Naive thymus-derived CD8-positive, alpha-beta T cell (primary cell): ENCODE measurements around the gene MYPN. TPM values are rescaled to one million over a fixed set of nuclear protein-coding genes. Genes with fewer than 3 reads are reported as not detected.
"Not testable (repeated sequence)": the region's sequence is repeated elsewhere in the genome, so short reads cannot be mapped to it uniquely, and the experiment has no call there.

ENCODE experiments used
- ATAC-seq, 2 donors: fragments of 150-1000 bp; cut with Tn5 transposase in 1 of 2; sonication (Bioruptor Pico), chemical (Tn5 transposase) in 1 of 2; 1 replicate in 1 of 2; 2 replicates in 1 of 2; pipeline ENCODE4 v1.10.0; 2021; ENCODE audit warnings: mild to moderate bottlenecking in 2 of 2, moderate library complexity in 2 of 2
- POLR2A ChIA-PET: fragments of 350-600 bp; sonication (Branson Sonifier 250); formaldehyde crosslinking; loops from one replicate; lab custom pipeline; 2021; ENCODE audit warnings: antibody characterized with exemption; lab: Charles Lee
- DNase-seq, 10 donors: peaks; one replicate each; pipeline versions ENCODE4 v3.0.0 to v3.0.0-alpha.2; 2020 to 2022
- H3K27ac Mint-ChIP-seq, 10 donors: one replicate each; pipeline ENCODE4 v1.8.0; 2020 to 2022; ENCODE audit warnings: mild to moderate bottlenecking in 10 of 10, mixed read lengths in 10 of 10, moderate library complexity in 4 of 10, inconsistent platforms in 1 of 10
- H3K27me3 Mint-ChIP-seq, 5 donors: one replicate each; pipeline ENCODE4 v1.8.0; 2021 to 2022; ENCODE audit warnings: mixed read lengths in 5 of 5
- H3K36me3 Mint-ChIP-seq, 3 donors: one replicate each; pipeline ENCODE4 v1.8.0; 2020 to 2022; ENCODE audit warnings: mixed read lengths in 3 of 3, mild to moderate bottlenecking in 2 of 3, inconsistent platforms in 1 of 3
- H3K4me1 Mint-ChIP-seq, 4 donors: one replicate each; pipeline ENCODE4 v1.8.0; 2021 to 2022; ENCODE audit warnings: mixed read lengths in 4 of 4
- H3K4me3 Mint-ChIP-seq, 10 donors: one replicate each; pipeline ENCODE4 v1.8.0; 2020 to 2022; ENCODE audit warnings: mild to moderate bottlenecking in 10 of 10, mixed read lengths in 10 of 10, moderate library complexity in 6 of 10, inconsistent platforms in 1 of 10
- H3K9me3 Mint-ChIP-seq, 9 donors: one replicate each; pipeline ENCODE4 v1.8.0; 2020 to 2022; ENCODE audit warnings: mixed read lengths in 9 of 9, mild to moderate bottlenecking in 3 of 9, inconsistent platforms in 1 of 9, moderate library complexity in 1 of 9
- polyA plus RNA-seq, 3 donors: library from polyadenylated mRNA; unstranded; fragments of 300-500 nt; fragmentation: Illumina TruSeq; gene quantifications; one replicate each; pipeline ENCODE4 v1.2.3, GENCODE V29; 2021
- total RNA-seq, 8 experiments: library from RNA in 2 of 8; stranded (reverse) in 2 of 8; gene quantifications; one replicate each; pipeline ENCODE4 v1.2.3 and lab custom pipeline; 2021 to 2026

Gene MYPN
- total and polyA plus RNA-seq, 5 experiments from 2014 or later, result not detected

DNA sequence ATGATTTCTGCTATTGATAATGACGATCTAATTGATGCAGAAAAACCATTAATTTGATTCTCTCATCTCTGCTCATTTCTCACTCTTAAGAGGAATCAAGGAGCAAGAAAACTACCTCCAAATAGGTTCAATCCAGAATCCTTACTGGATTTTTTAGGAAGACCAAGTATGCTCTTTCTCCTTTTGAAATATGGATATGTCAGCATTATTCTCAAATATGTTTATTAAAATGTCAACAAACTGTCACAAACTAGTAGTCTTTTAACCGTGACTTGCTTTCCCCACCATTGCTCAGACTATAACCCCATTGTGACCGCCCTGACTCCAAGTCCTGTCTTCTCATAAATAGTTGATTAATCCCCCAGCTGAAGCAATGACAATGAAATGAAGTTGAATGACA is 123.8 kb downstream of the MYPN start:
- POLR2A ChIA-PET, result no interaction called here
- Mint-ChIP-seq H3K36me3 (no peaks in the 10 kb centered on the region), H3K9me3 (no peaks in the 10 kb centered on the region), H3K27ac (no peak overlapping the region), H3K27me3 (peaks cover 24 to 41% (median 29%) of the 10 kb centered on the region in 5 donors), H3K4me1 (peaks cover 6 to 9% (median 8%) of the 10 kb centered on the region in 4 donors), H3K4me3 (peak overlapping the region in 2 of 10 donors; percentile 6 to 53)
- no peak for ATAC-seq
- no peak for DNase-seq

DNA sequence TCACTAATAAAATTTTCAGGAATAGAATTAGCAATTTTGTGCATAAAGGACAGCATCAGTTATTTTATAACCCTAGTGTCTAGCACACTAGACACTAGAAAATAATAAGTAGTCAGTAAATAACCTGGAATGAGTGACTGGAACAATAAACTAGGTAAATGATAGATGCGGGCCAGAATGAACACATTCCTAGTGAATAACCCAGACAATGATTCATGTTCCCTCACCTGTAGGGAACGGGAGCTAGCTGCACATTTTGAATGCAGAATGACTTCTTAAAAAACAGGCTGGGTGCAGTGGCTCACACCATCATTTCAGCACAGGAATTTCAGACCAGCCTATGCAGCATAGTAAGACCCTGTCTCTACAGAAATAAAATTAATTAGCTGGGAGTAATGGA is 125.8 kb downstream of the MYPN start:
- peaks cover 17 to 27% (median 21%) of the 10 kb centered on the region in 5 donors for H3K27me3 Mint-ChIP-seq
- no peaks in the 10 kb centered on the region for H3K36me3 Mint-ChIP-seq
- H3K4me3 Mint-ChIP-seq, result no peak overlapping the region
- ATAC-seq (no peak), DNase-seq (no peak)
- H3K9me3 Mint-ChIP-seq, result no peaks in the 10 kb centered on the region
- POLR2A ChIA-PET, result no interaction called here
- H3K4me1 Mint-ChIP-seq, result peaks cover 6 to 9% (median 9%) of the 10 kb centered on the region in 4 donors
- no peak overlapping the region for H3K27ac Mint-ChIP-seq

DNA sequence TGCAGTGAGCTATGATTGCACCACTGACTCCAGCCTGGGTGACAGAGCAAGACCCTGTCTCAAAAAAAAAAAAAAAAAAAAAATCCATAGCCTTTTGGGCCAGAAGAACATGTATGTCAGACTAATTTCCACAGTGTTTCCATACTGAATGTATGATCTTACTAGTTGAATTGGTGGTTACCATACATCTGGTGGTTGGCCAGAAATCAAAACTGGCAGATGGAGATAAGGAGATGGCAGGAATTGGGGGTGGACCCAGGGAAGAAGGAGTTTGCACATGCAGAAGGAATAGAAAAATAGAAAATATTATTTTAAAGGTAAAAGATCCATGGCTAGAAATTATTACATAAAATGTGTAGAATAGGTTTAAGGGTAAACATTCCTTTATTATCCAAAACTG is 126.3 kb downstream of the MYPN start:
- H3K4me3 Mint-ChIP-seq, result no peak overlapping the region
- H3K27ac Mint-ChIP-seq, result no peak overlapping the region
- H3K36me3 Mint-ChIP-seq, result no peaks in the 10 kb centered on the region
- no peak for DNase-seq
- H3K9me3 Mint-ChIP-seq, result no peaks in the 10 kb centered on the region
- H3K4me1 Mint-ChIP-seq, result peaks cover 6 to 9% (median 8%) of the 10 kb centered on the region in 4 donors
- peaks cover 15 to 25% (median 21%) of the 10 kb centered on the region in 5 donors for H3K27me3 Mint-ChIP-seq
- no peak for ATAC-seq
- POLR2A ChIA-PET, result no interaction called here

DNA sequence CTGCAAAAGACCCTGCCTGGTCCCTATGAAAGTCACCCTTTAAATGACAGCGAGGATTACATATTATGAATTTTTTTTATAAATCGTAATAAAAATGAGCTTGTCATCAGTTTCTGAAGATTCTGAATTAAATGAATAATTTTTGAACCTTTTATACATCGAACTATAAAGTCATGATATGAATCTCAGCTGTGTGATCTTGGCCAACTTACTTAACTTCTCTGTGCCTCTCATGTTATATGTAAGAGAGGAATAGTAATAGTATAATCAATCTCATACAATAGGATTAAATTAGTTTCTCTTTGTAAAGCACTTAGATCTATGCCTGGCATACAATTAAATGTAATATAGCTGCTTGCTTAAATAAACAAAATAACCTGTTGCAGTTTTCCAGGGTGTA is 127.9 kb downstream of the MYPN start:
- Mint-ChIP-seq H3K36me3 (no peaks in the 10 kb centered on the region), H3K9me3 (no peaks in the 10 kb centered on the region), H3K27me3 (peaks cover 8 to 21% (median 15%) of the 10 kb centered on the region in 5 donors), H3K4me3 (no peak overlapping the region), H3K27ac (no peak overlapping the region), H3K4me1 (peaks cover 0 to 2% (median under 1%) of the 10 kb centered on the region in 4 donors)
- POLR2A ChIA-PET, result no interaction called here
- DNase-seq, result no peak
- no peak for ATAC-seq

DNA sequence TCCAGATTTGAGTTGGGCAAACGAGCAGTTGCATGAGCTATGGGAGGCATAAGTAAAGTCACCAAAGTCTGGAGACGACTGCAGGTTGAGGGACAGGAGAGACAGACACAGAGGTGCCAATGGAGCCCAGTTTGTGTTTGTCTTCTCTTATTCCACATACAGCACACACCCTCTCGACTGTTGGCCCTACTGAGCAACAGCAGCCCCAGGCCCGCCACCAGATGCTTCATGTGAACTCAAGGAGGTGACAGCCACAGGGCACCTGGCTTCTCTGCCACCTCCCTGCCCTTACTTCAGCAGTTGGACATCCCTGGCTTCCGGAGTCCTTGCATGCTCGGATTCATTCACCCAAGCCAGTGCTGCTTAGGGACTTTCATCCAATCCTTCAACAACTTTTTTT is 129.1 kb downstream of the MYPN start:
- ATAC-seq (no peak), DNase-seq (no peak)
- Mint-ChIP-seq H3K4me1 (peaks cover 0 to 2% (median 0%) of the 10 kb centered on the region in 4 donors), H3K4me3 (no peak overlapping the region), H3K27ac (no peak overlapping the region), H3K27me3 (peaks cover 5 to 15% (median 9%) of the 10 kb centered on the region in 5 donors), H3K36me3 (no peaks in the 10 kb centered on the region), H3K9me3 (no peaks in the 10 kb centered on the region)
- POLR2A ChIA-PET, result interaction anchor here (0.7 kb wide), 1 partner anchor 46 kb away, joined by 3 read pairs; no protein-coding TSS in a partner anchor

DNA sequence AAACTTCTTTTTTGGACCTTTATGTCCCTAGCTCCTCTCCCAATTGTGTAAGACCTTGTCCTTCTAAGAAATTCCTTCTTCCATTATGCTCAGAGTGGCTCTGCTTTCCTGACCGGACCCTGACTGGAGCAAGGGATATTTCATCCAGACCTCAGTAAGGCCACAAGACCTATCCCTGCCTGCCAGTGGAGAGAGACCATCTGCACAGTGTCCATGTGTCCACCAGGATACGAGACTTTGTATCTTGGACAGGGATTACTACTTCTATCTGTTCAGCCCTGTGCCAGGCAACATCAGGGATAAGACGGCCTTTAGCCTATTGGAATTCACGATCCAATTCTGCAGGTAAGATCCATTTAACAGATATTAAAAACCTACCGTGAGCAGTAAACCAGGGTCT is 129.8 kb downstream of the MYPN start:
- no peaks in the 10 kb centered on the region for H3K36me3 Mint-ChIP-seq
- no peaks in the 10 kb centered on the region for H3K9me3 Mint-ChIP-seq
- POLR2A ChIA-PET, result interaction anchor here (0.7 kb wide), 1 partner anchor 45 kb away, joined by 3 read pairs; no protein-coding TSS in a partner anchor
- no peak overlapping the region for H3K4me3 Mint-ChIP-seq
- peaks cover 0 to 2% (median 0%) of the 10 kb centered on the region in 4 donors for H3K4me1 Mint-ChIP-seq
- H3K27me3 Mint-ChIP-seq, result peaks cover 0 to 9% (median 6%) of the 10 kb centered on the region in 5 donors
- ATAC-seq, result no peak
- peak overlapping the region in 1 of 10 donors; percentile 43 for H3K27ac Mint-ChIP-seq
- no peak for DNase-seq

DNA sequence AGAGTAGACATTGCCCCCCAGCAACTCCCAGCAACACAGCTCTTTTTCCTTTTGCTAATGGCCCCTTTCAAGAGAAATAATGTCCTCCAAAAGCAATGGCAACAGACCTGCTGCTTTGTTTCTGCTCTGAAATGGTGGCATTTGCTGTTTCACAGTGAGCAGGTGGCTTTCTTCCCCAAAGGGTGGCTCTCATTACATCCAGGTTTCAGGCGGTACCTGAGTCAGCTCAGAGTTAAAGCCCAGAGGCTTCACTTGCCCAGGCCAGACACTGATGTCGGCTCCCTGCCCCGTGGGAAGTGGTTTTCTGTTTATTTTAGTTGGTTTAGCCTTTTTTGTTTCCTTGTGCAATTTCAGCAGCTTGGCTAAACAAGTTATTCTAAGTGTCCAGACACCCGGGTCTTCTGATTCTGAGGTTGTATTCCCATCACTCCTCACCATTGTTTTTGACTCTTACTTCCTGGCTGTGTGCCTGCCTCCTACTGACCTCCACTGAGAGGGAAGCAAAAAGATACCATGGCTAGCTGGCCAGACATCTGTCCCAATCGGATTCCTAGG is 130.4 kb downstream of the MYPN start:
- Mint-ChIP-seq H3K4me1 (peaks cover 0 to 2% (median 0%) of the 10 kb centered on the region in 4 donors), H3K9me3 (no peaks in the 10 kb centered on the region), H3K36me3 (no peaks in the 10 kb centered on the region), H3K27me3 (peaks cover 0 to 9% (median 4%) of the 10 kb centered on the region in 5 donors), H3K27ac (peak overlapping the region in 1 of 10 donors; percentile 84), H3K4me3 (no peak overlapping the region)
- DNase-seq (no peak), ATAC-seq (no peak)
- POLR2A ChIA-PET, result no interaction called here

DNA sequence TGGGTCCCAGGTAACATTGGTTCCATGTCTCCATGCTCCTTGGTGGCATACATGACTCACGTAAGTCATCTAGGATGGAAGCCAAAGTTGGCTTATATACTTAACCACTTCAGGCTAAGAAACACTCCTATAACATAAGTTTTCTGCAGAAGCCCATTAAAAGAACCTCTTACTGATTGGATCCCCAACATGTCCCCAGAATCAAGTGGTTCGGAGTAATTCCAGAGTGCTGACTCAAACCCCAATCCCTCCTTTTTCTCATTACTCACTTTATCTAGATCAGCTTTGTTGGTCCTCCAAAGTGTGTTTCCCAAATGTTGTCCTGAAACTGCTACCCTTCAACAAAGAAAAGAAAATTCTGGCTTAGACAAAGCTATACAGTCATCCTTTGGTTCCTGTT is 132.8 kb downstream of the MYPN start:
- ATAC-seq (no peak), DNase-seq (no peak)
- Mint-ChIP-seq H3K4me3 (no peak overlapping the region), H3K36me3 (no peaks in the 10 kb centered on the region), H3K27me3 (peaks cover 0 to 9% (median 4%) of the 10 kb centered on the region in 5 donors), H3K27ac (no peak overlapping the region), H3K4me1 (peaks cover 0 to 2% (median 0%) of the 10 kb centered on the region in 4 donors), H3K9me3 (no peaks in the 10 kb centered on the region)
- POLR2A ChIA-PET, result no interaction called here

DNA sequence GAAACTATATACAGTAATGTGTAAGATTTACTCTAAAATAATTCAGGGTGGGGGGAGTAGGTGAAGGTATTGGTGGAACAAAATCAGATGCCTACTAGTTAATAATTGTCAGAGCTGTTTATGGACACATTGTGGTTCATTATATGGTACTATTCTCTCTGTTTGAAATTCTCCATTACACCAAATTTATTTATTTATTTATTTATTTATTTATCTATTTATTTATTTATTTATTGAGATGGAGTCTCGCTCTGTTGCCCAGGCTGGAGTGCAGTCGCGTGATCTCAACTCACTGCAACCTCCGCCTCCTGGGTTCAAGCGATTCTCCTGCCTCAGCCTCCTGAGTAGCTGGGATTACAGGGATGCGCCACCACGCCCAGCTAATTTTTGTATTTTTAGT is 137.1 kb downstream of the MYPN start:
- H3K9me3 Mint-ChIP-seq, DNase-seq, H3K27ac Mint-ChIP-seq, H3K4me1 Mint-ChIP-seq, ATAC-seq, H3K4me3 Mint-ChIP-seq, POLR2A ChIA-PET, H3K27me3 Mint-ChIP-seq, H3K36me3 Mint-ChIP-seq: not testable (repeated sequence)

DNA sequence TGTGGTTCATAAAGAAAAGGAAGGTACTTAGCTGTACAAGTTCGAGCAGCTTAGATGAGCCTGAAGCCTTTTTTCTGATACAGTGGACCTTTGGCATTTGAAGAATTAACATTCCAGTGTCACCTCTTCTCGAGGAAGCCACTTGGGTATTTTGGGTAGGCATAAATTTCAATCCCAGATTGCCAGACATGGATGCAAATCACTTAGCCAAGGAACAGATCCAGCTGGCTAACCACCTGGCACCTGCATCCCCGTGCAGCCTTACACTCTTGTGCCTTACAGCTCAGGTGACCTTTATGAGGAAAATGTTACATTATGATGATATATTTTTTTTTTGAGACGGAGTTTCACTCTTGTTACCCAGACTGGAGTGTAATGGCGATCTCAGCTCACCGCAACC is 138.6 kb downstream of the MYPN start:
- POLR2A ChIA-PET, result no interaction called here
- peaks cover 0 to 3% (median 0%) of the 10 kb centered on the region in 4 donors for H3K4me1 Mint-ChIP-seq
- H3K9me3 Mint-ChIP-seq, result no peaks in the 10 kb centered on the region
- H3K4me3 Mint-ChIP-seq, result no peak overlapping the region
- no peak overlapping the region for H3K27ac Mint-ChIP-seq
- DNase-seq (no peak), ATAC-seq (no peak)
- H3K27me3 Mint-ChIP-seq, result peaks cover 0 to 3% (median 0%) of the 10 kb centered on the region in 5 donors
- H3K36me3 Mint-ChIP-seq, result no peaks in the 10 kb centered on the region

DNA sequence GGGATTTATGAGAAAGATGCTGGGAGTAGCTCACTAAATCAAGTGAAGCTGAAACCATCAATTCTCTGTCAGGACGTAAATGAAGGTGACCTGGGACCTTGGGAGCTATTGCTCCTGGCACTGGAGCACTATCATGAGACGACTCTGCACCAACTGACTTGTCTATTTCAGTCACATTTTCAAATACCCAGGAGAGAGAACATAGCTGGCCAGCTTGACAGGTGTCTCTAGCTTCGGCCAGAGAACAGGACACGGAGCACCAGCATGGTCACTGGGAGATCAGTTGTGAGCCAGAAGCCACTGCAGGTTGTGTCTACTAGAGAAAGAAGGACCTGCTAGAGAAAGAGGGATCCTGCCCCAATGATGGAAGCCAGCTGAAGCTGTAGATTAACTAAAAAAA is 140.0 kb downstream of the MYPN start:
- POLR2A ChIA-PET, result no interaction called here
- H3K4me3 Mint-ChIP-seq, result no peak overlapping the region
- H3K27me3 Mint-ChIP-seq, result peaks cover 0 to 3% (median 0%) of the 10 kb centered on the region in 5 donors
- H3K27ac Mint-ChIP-seq, result peak overlapping the region in 1 of 10 donors; percentile 34
- no peaks in the 10 kb centered on the region for H3K9me3 Mint-ChIP-seq
- no peak for DNase-seq
- H3K36me3 Mint-ChIP-seq, result no peaks in the 10 kb centered on the region
- no peak for ATAC-seq
- peaks cover 0 to 3% (median 0%) of the 10 kb centered on the region in 4 donors for H3K4me1 Mint-ChIP-seq

DNA sequence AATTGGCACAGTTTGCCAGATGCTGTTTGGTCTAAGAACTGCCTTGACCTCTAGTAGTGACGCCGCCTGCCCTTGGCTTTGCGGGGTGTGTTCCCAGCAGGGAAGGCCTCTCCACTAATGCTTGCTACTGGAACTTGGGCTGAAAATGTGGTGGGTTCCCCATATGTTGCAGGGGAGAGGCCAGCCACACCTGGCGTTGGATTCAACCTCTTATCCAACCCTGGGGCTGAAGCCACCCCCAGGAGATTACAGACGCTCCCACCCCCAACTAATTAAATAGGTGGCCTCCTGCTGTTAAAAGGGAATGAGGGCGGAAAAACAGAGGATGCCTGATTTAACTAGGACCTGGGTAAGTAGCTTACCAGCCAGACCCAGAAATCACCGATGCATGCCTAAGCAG is 141.9 kb downstream of the MYPN start:
- ATAC-seq (no peak), DNase-seq (no peak)
- H3K4me1 Mint-ChIP-seq, result peaks cover 0 to 3% (median 0%) of the 10 kb centered on the region in 4 donors
- H3K27me3 Mint-ChIP-seq, result peaks cover 0 to 4% (median 3%) of the 10 kb centered on the region in 5 donors
- H3K36me3 Mint-ChIP-seq, result no peaks in the 10 kb centered on the region
- POLR2A ChIA-PET, result no interaction called here
- no peak overlapping the region for H3K4me3 Mint-ChIP-seq
- no peak overlapping the region for H3K27ac Mint-ChIP-seq
- H3K9me3 Mint-ChIP-seq, result no peaks in the 10 kb centered on the region

DNA sequence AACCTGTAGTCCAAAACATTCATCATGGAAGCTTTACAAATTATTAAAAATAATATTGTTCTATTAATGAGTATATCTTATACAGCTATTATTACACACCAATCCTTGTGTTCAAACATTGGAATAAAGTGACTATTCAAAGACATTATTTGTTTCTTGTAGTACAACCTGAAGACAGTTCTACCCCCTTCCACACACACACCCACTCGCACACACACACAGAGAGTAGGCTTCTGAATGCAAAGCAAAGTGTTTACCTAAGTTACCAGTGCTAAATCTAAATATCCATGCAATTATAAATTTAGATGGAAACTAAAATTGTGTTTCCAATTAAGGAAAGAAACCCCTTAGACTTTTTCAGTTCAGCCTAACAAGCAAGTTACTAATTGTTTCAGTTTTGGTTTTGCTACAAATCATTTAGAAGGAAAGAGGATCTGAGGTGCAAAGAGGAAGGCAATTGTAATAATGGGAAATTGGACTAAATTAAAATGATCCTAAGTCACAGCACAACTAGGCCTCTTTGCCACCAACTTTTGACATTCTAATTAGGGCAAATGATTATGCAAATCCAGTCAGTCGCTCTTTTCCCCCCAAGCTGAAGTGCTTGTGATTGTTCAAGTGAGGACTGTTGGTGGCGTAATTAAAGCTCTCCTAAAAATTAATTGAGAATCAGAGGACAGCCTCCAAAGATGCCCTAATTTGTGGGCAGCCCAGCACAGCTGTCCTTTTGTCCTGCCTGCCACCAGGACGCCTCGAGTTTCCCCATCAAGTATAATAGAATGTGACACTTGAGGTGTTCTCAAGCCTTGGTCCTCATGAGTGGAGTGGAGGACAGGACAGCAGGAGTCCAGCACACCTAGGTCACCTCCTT is 142.6 kb downstream of the MYPN start:
- Mint-ChIP-seq H3K9me3 (no peaks in the 10 kb centered on the region), H3K4me1 (peaks cover 0 to 3% (median 0%) of the 10 kb centered on the region in 4 donors), H3K4me3 (no peak overlapping the region), H3K27ac (no peak overlapping the region), H3K27me3 (peaks cover 0 to 6% (median 3%) of the 10 kb centered on the region in 5 donors), H3K36me3 (no peaks in the 10 kb centered on the region)
- ATAC-seq (no peak), DNase-seq (no peak)
- POLR2A ChIA-PET, result no interaction called here
